ENCODE data around the gene SCARB2.
A peak's percentile ranks its signal among the peaks of the same experiment; 100 is the strongest.

SCARB2 gene

GRCh38 chr4:76213415-76214176 is at the start of gene SCARB2:
SCARB2 (minus strand) TSS chr4:76213824; CDS start chr4:76213543, 281 bp downstream.
- TF ChIP-seq CTCF (IDR thresholded peaks at IDR 0.05; ENCODE audit: control insufficient read depth, extremely low read depth, insufficient read depth), result no peak
- no peak for DNase-seq (ENCODE audit: low read depth)
- H3K4me3 ChIP-seq (ENCODE audit: low read depth, low read length), result peak within 1 kb of the TSS; percentile 66

DNA sequence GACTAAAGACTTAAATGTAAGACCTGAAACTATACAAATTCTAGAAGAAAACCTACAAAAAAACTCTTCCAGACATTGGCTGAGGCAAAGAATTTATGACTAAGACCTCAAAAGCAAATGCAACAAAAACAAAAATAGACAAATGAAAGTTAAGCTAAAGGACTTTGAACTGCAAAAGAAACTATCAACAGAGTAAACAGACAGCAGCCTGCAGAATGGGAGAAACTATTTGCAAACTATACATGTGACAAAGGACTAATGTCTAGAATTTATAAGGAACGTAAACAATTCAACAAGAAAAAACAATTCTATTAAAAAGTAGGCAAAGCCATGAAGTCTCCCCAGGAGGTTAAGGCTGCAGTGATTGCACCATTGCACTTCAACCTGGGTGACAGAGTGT is 46.9 kb upstream of the SCARB2 start:
- H3K4me3 ChIP-seq (ENCODE audit: low read depth, low read length), result no peak overlapping the region
- no peak for DNase-seq (ENCODE audit: low read depth)
- TF ChIP-seq CTCF (IDR thresholded peaks at IDR 0.05; ENCODE audit: control insufficient read depth, extremely low read depth, insufficient read depth), result no peak

DNA sequence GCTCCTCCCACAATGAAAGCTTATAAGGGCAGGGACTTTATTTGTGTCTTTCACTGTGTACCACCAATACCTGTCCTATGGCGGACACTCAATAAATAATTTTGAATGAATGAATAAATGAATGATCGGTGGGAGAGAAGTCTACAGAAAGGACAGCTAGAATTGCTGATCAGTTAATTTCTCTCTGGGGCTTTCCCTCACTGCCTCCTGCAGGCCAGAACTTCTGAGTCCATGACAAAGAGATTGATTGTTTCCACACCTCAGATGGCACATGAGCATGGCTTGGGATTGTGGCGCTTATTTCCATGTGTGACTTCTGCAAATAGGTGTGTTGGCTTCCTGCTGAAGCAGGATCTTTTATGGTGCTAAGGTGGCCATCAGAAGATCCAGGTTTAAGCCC is 44.2 kb upstream of the SCARB2 start:
- H3K4me3 ChIP-seq (ENCODE audit: low read depth, low read length), result no peak overlapping the region
- TF ChIP-seq CTCF (IDR thresholded peaks at IDR 0.05; ENCODE audit: control insufficient read depth, extremely low read depth, insufficient read depth), result no peak
- no peak for DNase-seq (ENCODE audit: low read depth)

DNA sequence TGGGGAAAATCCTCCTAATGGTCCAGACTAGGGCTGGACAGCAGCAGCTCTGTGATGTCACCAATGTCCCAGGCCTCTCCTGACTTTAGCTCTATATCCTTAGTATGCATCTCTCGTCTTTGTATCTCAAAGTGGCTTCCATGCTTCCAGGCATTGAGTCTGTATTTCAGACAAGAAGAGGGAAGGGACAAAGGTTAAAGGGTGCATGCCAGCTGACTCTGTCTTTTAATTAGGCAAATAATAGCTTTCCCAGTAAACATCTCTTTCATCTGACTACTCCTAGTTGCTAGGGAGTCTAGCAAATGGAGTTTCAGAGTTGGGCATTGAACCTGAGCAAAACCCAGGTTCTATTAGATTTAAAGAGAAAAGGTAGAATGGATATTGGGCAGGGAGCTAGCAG is 43.3 kb upstream of the SCARB2 start:
- no peak overlapping the region for H3K4me3 ChIP-seq (ENCODE audit: low read depth, low read length)
- TF ChIP-seq CTCF (IDR thresholded peaks at IDR 0.05; ENCODE audit: control insufficient read depth, extremely low read depth, insufficient read depth), result no peak
- no peak for DNase-seq (ENCODE audit: low read depth)

- no peak for TF ChIP-seq CTCF (IDR thresholded peaks at IDR 0.05; ENCODE audit: control insufficient read depth, extremely low read depth, insufficient read depth)
- no peak for DNase-seq (ENCODE audit: low read depth)
- H3K4me3 ChIP-seq (ENCODE audit: low read depth, low read length), result no peak overlapping the region
Measured at GRCh38 chr4:76256032-76256431, 42.4 kb upstream of the SCARB2 start.

GRCh38 chr4:76253511-76253910 is 39.9 kb upstream of the SCARB2 start:
- DNase-seq (ENCODE audit: low read depth), result no peak
- TF ChIP-seq CTCF (IDR thresholded peaks at IDR 0.05; ENCODE audit: control insufficient read depth, extremely low read depth, insufficient read depth), result no peak
- no peak overlapping the region for H3K4me3 ChIP-seq (ENCODE audit: low read depth, low read length)

GRCh38 chr4:76252271-76252653 is 38.6 kb upstream of the SCARB2 start:
- no peak for DNase-seq (ENCODE audit: low read depth)
- TF ChIP-seq CTCF (IDR thresholded peaks at IDR 0.05; ENCODE audit: control insufficient read depth, extremely low read depth, insufficient read depth), result no peak
- H3K4me3 ChIP-seq (ENCODE audit: low read depth, low read length), result peak overlapping the region; percentile 57
